Central memory CD8-positive, alpha-beta T cell (primary cell): Measurements from ENCODE around the gene MAD1L1.

ENCODE experiments used
- ATAC-seq: fragments of 150-1000 bp; cut with Tn5 transposase; replicated peaks from 2 replicates; pipeline ENCODE4 v1.10.0; 2022; ENCODE audit warnings: mild to moderate bottlenecking, moderate FRiP score, moderate number of reproducible peaks; ENCODE audit not compliant: poor library complexity, severe bottlenecking; ENCODE audit errors: extremely low read depth
- DNase-seq, 2 donors: peaks; one replicate each; pipeline ENCODE4 v3.0.0; 2021; ENCODE audit warnings: low spot score in 2 of 2
- H3K27ac Mint-ChIP-seq: one replicate; pipeline ENCODE4 v1.8.0; 2022; ENCODE audit warnings: low read depth, mild to moderate bottlenecking, moderate library complexity, mixed read lengths
- H3K27me3 Mint-ChIP-seq: one replicate; pipeline ENCODE4 v1.8.0; 2022; ENCODE audit warnings: mixed read lengths
- H3K36me3 Mint-ChIP-seq: one replicate; pipeline ENCODE4 v1.8.0; 2022; ENCODE audit warnings: mild to moderate bottlenecking, moderate library complexity, mixed read lengths; ENCODE audit not compliant: insufficient read depth
- H3K4me1 Mint-ChIP-seq: one replicate; pipeline ENCODE4 v1.8.0; 2022; ENCODE audit warnings: mixed read lengths
- H3K4me3 Mint-ChIP-seq: one replicate; pipeline ENCODE4 v1.8.0; 2022; ENCODE audit warnings: mild to moderate bottlenecking, moderate library complexity, mixed read lengths
- H3K9me3 Mint-ChIP-seq: one replicate; pipeline ENCODE4 v1.8.0; 2022; ENCODE audit warnings: mixed read lengths

MAD1L1 gene

DNA sequence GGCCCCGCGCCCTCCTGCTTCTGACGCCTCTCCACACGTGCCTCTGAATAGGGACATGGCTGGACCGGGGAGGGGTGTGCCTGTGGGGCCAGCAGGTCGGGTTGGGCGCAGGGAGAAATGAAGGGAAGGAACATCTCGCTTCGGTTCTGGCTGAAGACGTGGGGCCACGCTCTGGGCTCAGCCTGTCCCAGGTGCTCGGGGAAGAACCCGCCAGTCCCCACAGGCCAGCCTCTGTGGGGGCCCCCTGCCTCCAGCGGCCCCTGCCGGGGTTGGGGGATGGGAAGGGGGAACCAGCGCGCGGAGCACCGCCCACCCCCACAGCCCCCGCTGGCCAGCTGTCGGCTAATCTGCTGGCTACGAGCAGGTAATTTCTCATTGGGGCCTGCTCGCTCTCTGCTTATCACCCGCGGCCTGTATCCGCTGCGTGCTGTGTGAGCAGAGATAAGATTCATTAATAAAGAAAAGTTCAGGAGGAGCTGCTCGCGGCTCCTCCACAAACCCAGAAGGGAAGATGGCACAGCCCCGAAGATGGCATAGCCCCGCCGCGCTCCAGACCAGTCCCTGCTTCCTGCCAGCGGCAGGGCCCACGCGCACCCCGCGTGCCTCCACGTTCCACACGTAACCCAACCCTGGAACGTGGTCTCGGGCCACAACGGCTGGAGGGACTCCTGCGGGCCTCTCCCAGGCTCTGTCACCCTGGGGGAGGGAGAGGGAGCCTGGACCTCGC is 376.4 kb downstream of the MAD1L1 start:
- ATAC-seq (no peak), DNase-seq (no peak)
- Mint-ChIP-seq H3K4me3 (no peak overlapping the region), H3K36me3 (peaks cover 5% of the 10 kb centered on the region), H3K27me3 (no peaks in the 10 kb centered on the region), H3K27ac (peak overlapping the region; percentile 45), H3K4me1 (peaks cover 42% of the 10 kb centered on the region), H3K9me3 (no peaks in the 10 kb centered on the region)

DNA sequence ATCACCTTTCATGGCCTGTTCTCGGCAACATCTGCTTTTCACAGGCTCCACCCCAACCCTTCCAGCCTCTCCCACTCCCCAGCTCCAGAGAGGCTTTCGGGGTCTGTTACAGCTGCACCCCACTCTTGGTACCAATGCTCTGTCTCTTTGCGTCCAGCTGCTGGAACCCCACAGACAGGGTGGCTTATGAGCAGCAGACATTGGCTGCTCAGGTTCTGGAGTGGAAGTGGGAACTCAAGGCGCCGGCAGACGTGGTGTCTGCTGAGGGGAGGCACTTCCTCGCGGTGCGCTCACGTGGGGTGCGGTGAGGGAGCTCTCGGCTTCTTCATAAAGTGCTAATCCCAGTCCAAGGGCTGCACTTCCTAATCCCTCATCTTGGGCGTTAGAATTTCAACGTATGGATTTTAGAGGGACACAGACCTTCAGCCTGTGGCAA is 377.0 kb downstream of the MAD1L1 start:
- Mint-ChIP-seq H3K4me3 (peak overlapping the region; percentile 14), H3K27me3 (no peaks in the 10 kb centered on the region), H3K36me3 (peaks cover 5% of the 10 kb centered on the region), H3K4me1 (peaks cover 41% of the 10 kb centered on the region), H3K27ac (peak overlapping the region; percentile 45), H3K9me3 (no peaks in the 10 kb centered on the region)
- ATAC-seq (no peak), DNase-seq (no peak)

DNA sequence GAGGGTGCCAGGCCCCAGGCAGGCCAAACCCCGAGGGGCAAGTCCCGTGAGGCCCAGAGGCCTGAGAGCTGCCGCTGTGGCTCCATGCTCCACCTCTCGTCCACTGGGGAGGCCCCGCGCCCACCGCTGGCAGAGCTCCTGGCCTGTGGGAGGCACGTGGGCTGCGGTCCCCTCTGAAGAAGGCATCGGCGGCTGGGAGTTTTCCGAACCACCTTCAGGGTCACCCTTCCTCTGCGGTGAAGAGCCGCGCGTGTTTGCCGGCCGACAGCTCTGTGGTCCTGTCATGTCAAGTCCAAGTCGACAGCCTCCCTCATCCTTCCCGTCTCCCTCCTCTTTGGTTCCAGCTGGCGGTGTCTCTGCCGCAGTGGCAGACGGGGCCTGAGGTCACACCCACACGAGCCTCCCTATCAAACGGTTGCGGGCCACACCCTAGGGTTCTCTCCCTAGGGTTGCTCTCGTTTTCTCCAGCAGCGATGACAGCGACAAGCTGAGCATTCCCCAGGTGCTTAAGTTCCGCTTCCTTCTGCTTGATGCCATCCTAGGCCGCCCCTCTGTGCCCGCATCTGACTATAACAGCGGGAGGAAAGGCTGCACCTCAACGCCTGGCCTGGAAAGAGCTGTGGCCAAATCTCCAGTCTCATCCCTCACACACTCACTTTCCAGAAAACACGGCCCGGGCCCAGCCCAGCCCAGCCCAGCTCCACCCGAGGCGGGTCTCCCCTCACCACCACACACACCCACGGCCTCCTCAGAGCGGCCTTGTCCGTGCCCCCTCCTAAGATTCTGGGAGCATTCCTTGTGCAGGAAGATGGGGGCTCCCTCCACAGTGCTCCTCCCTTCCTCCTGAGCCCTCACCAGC is 377.6 kb downstream of the MAD1L1 start:
- Mint-ChIP-seq H3K27ac (peak overlapping the region; percentile 45), H3K36me3 (peaks cover 1% of the 10 kb centered on the region), H3K4me3 (peak overlapping the region; percentile 14), H3K9me3 (no peaks in the 10 kb centered on the region), H3K4me1 (peaks cover 35% of the 10 kb centered on the region), H3K27me3 (no peaks in the 10 kb centered on the region)
- ATAC-seq, result no peak
- no peak for DNase-seq

GRCh38 chr7:1853986-1854865 is 378.5 kb downstream of the MAD1L1 start:
- Mint-ChIP-seq H3K9me3 (no peaks in the 10 kb centered on the region), H3K4me3 (peak overlapping the region; percentile 14), H3K4me1 (peaks cover 35% of the 10 kb centered on the region), H3K36me3 (peaks cover 3% of the 10 kb centered on the region), H3K27ac (peak overlapping the region; percentile 45), H3K27me3 (no peaks in the 10 kb centered on the region)
- DNase-seq (no peak), ATAC-seq (peak; percentile 40)

GRCh38 chr7:1853431-1853985 is 379.2 kb downstream of the MAD1L1 start:
- Mint-ChIP-seq H3K4me3 (no peak overlapping the region), H3K4me1 (peaks cover 35% of the 10 kb centered on the region), H3K36me3 (peaks cover 3% of the 10 kb centered on the region), H3K27me3 (no peaks in the 10 kb centered on the region), H3K27ac (no peak overlapping the region), H3K9me3 (no peaks in the 10 kb centered on the region)
- DNase-seq (no peak), ATAC-seq (no peak)

- Mint-ChIP-seq H3K27ac (no peak overlapping the region), H3K4me3 (no peak overlapping the region), H3K9me3 (no peaks in the 10 kb centered on the region), H3K27me3 (no peaks in the 10 kb centered on the region), H3K4me1 (peaks cover 35% of the 10 kb centered on the region), H3K36me3 (peaks cover 3% of the 10 kb centered on the region)
- no peak for DNase-seq
- no peak for ATAC-seq
Observed at GRCh38 chr7:1852517-1853430, 380.0 kb downstream of the MAD1L1 start.

DNA sequence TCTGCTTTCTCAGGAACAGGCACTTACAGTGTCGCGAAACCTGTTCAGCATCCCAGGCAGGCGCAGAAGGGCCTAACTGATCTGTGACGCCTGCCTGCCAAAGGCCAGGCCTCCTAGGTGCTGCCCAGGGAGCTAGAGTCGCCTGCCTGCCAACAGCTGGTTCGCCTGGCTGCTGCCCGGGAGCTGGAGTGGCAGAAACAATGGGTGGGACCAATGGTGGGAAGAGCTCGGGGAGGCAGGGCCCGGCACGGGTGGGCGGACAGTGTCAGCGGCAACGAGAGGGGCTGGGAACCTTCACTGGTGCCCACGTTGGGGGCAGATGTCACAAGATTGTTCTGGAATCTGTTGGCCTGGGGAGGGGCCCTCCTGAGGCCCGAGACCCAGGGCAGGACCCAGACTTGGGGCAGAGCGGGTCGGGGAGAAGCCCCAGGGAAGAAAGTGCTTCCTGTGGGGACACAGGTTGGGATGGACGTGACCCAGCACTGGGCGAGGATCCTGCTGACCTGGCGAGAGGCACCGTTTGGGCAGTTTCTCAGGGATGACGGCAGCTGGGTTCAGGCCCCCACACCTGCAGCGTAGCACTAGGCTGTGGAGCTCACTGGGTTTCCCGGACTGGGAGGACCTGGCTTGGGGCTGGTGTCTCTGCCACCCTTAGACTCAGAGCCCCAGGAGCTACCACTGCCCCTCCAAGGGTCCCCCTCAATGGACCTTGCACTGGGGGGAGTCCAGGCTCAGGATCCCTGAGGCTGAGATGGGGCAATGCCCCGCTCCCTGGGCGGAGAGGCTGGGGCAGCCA is 380.8 kb downstream of the MAD1L1 start:
- Mint-ChIP-seq H3K27ac (no peak overlapping the region), H3K9me3 (no peaks in the 10 kb centered on the region), H3K36me3 (peaks cover 4% of the 10 kb centered on the region), H3K27me3 (no peaks in the 10 kb centered on the region), H3K4me3 (no peak overlapping the region), H3K4me1 (peaks cover 41% of the 10 kb centered on the region)
- ATAC-seq (no peak), DNase-seq (no peak)

- Mint-ChIP-seq H3K27ac (no peak overlapping the region), H3K27me3 (no peaks in the 10 kb centered on the region), H3K4me1 (peaks cover 45% of the 10 kb centered on the region), H3K36me3 (peaks cover 3% of the 10 kb centered on the region), H3K9me3 (no peaks in the 10 kb centered on the region), H3K4me3 (no peak overlapping the region)
- no peak for ATAC-seq
- DNase-seq, result no peak
Observed at GRCh38 chr7:1850976-1851571, 381.7 kb downstream of the MAD1L1 start.

GRCh38 chr7:1850111-1850975 is 382.4 kb downstream of the MAD1L1 start:
- ATAC-seq (no peak), DNase-seq (no peak)
- no peaks in the 10 kb centered on the region for H3K9me3 Mint-ChIP-seq
- H3K36me3 Mint-ChIP-seq, result peaks cover 3% of the 10 kb centered on the region
- no peak overlapping the region for H3K27ac Mint-ChIP-seq
- H3K4me1 Mint-ChIP-seq, result peaks cover 38% of the 10 kb centered on the region
- H3K4me3 Mint-ChIP-seq, result no peak overlapping the region
- H3K27me3 Mint-ChIP-seq, result no peaks in the 10 kb centered on the region

DNA sequence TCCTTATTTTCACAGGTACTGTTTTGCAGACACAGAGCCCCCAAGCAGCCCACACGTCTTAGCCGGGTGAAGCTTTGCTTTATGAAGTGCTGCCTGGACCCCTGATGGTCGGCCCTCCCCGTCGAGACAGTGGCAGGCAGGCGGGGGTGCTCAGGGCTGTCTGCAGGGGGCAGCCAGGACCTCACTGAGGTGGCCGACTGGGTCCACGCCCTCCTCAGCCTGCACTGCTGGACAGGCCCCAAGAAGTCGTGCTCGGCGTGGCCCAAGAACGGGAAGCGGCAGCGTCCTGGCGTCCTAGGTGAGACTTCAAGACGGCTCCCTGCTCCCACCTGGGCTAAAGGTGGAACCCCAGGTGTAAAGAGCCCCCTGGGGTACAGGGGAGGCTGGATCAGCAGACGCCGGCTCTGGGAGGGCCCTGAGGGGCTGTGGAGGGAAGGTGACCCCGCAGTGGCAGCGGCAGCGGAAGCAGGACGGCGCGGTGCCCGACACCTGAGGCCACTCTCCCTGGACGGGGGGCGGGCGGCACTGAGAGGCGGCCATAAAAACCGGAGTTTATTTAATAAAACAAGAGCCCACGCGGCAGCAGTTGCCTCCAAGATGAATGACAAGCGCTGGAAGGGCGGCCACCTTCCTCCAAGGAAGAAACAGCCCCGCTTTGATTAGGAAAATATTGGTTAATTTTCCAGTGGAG is 383.2 kb downstream of the MAD1L1 start:
- Mint-ChIP-seq H3K36me3 (peaks cover 3% of the 10 kb centered on the region), H3K9me3 (no peaks in the 10 kb centered on the region), H3K27me3 (no peaks in the 10 kb centered on the region), H3K4me1 (peaks cover 29% of the 10 kb centered on the region), H3K4me3 (no peak overlapping the region), H3K27ac (no peak overlapping the region)
- DNase-seq, result no peak
- ATAC-seq, result no peak
